Progenitor cell of endocrine pancreas (in vitro differentiated cells): ENCODE results near the gene HSD11B1. TPM values are rescaled to one million over a fixed set of nuclear protein-coding genes. Genes with fewer than 3 reads are reported as not detected.

Source experiments
- DNase-seq: peaks from one replicate; pipeline ENCODE4 v3.0.0; 2021; ENCODE audit warnings: low spot score; ENCODE audit not compliant: unreplicated experiment
- H3K27ac Mint-ChIP-seq: 2 replicates; pipeline ENCODE4 v1.8.0; 2021; ENCODE audit warnings: mild to moderate bottlenecking, moderate library complexity, mixed read lengths
- H3K27me3 Mint-ChIP-seq: 2 replicates; pipeline ENCODE4 v1.8.0; 2021; ENCODE audit warnings: mixed read lengths
- H3K36me3 Mint-ChIP-seq: 2 replicates; pipeline ENCODE4 v1.8.0; 2022; ENCODE audit warnings: mixed read lengths; ENCODE audit not compliant: insufficient read depth
- H3K4me1 Mint-ChIP-seq: 2 replicates; pipeline ENCODE4 v1.8.0; 2021; ENCODE audit warnings: low read depth, mixed read lengths
- H3K4me3 Mint-ChIP-seq: 2 replicates; pipeline ENCODE4 v1.8.0; 2021; ENCODE audit warnings: low read depth, mild to moderate bottlenecking, moderate library complexity, mixed read lengths
- H3K9me3 Mint-ChIP-seq: 2 replicates; pipeline ENCODE4 v1.8.0; 2021; ENCODE audit warnings: low read depth, mixed read lengths
- total RNA-seq: library from RNA; stranded (reverse); gene quantifications from 2 replicates; pipeline ENCODE4 v1.2.1, GENCODE V29; 2021
- TF ChIP-seq, protein P1 (sequence below): fragments of 200-600 bp; sonication (generic); IDR thresholded peaks from one replicate; pipeline ENCODE4 v1.5.0; 2021; ENCODE audit warnings: antibody characterized with exemption, mild to moderate bottlenecking; ENCODE audit not compliant: unreplicated experiment

Gene HSD11B1
- total RNA-seq, 1 donor from 2014 or later = not detected

DNA sequence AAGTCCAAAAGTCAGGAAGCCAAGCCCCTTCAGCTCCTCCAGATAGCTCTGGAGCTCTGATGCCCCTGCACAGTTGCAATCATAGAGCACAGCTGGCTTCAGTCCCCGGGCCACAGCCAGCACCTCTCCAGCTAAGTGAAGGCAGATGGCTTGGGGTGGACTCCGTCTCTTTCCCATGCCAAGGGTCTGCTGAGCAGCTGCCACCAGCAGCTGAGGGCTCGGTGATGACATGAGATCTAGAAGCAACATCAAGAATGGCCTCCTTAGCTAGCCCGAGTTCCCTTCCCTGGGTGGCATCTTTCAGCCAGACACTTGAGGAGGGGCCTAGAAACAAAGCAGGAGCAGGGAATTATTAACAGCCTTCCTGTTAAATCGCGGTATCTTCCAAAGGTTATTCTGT is 78.7 kb downstream of the HSD11B1 start:
- H3K4me1 Mint-ChIP-seq = peaks cover 14% of the 10 kb centered on the region

More for the DNA sequence above, 78.7 kb downstream of the HSD11B1 start:
- no peak for DNase-seq
- TF ChIP-seq, protein P1, sequence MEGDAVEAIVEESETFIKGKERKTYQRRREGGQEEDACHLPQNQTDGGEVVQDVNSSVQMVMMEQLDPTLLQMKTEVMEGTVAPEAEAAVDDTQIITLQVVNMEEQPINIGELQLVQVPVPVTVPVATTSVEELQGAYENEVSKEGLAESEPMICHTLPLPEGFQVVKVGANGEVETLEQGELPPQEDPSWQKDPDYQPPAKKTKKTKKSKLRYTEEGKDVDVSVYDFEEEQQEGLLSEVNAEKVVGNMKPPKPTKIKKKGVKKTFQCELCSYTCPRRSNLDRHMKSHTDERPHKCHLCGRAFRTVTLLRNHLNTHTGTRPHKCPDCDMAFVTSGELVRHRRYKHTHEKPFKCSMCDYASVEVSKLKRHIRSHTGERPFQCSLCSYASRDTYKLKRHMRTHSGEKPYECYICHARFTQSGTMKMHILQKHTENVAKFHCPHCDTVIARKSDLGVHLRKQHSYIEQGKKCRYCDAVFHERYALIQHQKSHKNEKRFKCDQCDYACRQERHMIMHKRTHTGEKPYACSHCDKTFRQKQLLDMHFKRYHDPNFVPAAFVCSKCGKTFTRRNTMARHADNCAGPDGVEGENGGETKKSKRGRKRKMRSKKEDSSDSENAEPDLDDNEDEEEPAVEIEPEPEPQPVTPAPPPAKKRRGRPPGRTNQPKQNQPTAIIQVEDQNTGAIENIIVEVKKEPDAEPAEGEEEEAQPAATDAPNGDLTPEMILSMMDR = no peak
- Mint-ChIP-seq H3K4me3 (peak overlapping the region; percentile 88), H3K36me3 (peaks cover 19% of the 10 kb centered on the region), H3K27ac (peak overlapping the region; percentile 98), H3K27me3 (no peaks in the 10 kb centered on the region), H3K9me3 (no peaks in the 10 kb centered on the region)

Other genes starting within 250 kb of the HSD11B1 start
- 2.4 and 2.7 TPM in 2 replicates for gene CAMK1G, start 121.1 kb upstream of the HSD11B1 start, total RNA-seq
- 10.7 and 12.5 TPM in 2 replicates for gene LAMB3, start 52.4 kb upstream of the HSD11B1 start, total RNA-seq
- gene G0S2, start 29.4 kb upstream of the HSD11B1 start, total RNA-seq = 0.60 and 0.79 TPM in 2 replicates
- not detected in 2 replicates for gene TRAF3IP3, start 51.2 kb downstream of the HSD11B1 start, total RNA-seq
- gene C1orf74, start 79.7 kb downstream of the HSD11B1 start, total RNA-seq = 2.5 and 3.1 TPM in 2 replicates
- 19.6 and 23.4 TPM in 2 replicates for gene IRF6, start 101.3 kb downstream of the HSD11B1 start, total RNA-seq
- 7.4 and 7.8 TPM in 2 replicates for gene UTP25, start 123.1 kb downstream of the HSD11B1 start, total RNA-seq
- gene SYT14, start 233.4 kb downstream of the HSD11B1 start, total RNA-seq = 3.7 TPM in 2 replicates